ENCODE results near the gene FARP1. TPM values are rescaled to one million over a fixed set of nuclear protein-coding genes. Genes with fewer than 3 reads are reported as not detected.

Gene FARP1
- total and polyA plus RNA-seq, 8 donors, result 11.6 to 319 (median 70.3) TPM

- intact Hi-C loops (cut with DNase I; ENCODE audit: low total_unique reads), result no loop called here
- H3K27ac ChIP-seq, result peak overlapping the region in 2 of 5 donors; percentile 72 to 76
- WGBS, 5 donors, result 75 to 89% (median 82%) methylated on average over 15 of the region's 15 CpGs
- peaks cover 14 to 53% (median 33%) of the 10 kb centered on the region in 4 donors for H3K4me1 ChIP-seq
- H3K9me3 ChIP-seq, result no peaks in the 10 kb centered on the region
- no peak overlapping the region for H3K4me3 ChIP-seq
- peaks cover 46 to 89% (median 70%) of the 10 kb centered on the region in 4 donors for H3K36me3 ChIP-seq
- TF ChIP-seq POLR2AphosphoS5 (IDR thresholded peaks at IDR 0.05), result no peak
- no peak for TF ChIP-seq EP300 (IDR thresholded peaks at IDR 0.05)
- TF ChIP-seq POLR2A (IDR thresholded peaks at IDR 0.05), result no peak
- no peak for TF ChIP-seq CTCF (IDR thresholded peaks at IDR 0.05)
- no peak for DNase-seq
- H3K27me3 ChIP-seq, result no peaks in the 10 kb centered on the region
Observed at GRCh38 chr13:98452851-98453843, 310.3 kb downstream of the FARP1 start.

- Histone ChIP-seq H3K4me1 (peaks cover 14 to 57% (median 38%) of the 10 kb centered on the region in 4 donors), H3K27me3 (no peaks in the 10 kb centered on the region), H3K36me3 (peaks cover 46 to 89% (median 72%) of the 10 kb centered on the region in 4 donors), H3K4me3 (no peak overlapping the region), H3K27ac (peak overlapping the region; percentile 43 to 76 (median 72)), H3K9me3 (no peaks in the 10 kb centered on the region)
- peak in 1 of 2 donors; percentile 67 for DNase-seq
- TF ChIP-seq EP300 (IDR thresholded peaks at IDR 0.05) (no peak), POLR2AphosphoS5 (IDR thresholded peaks at IDR 0.05) (peak in 2 of 3 donors; percentile 64 to 71), POLR2A (IDR thresholded peaks at IDR 0.05) (no peak)
- WGBS, 5 donors, result 16 to 37% (median 26%) methylated on average over 7 of the region's 7 CpGs
- intact Hi-C loops (cut with DNase I; ENCODE audit: low total_unique reads), result no loop called here
Observed at GRCh38 chr13:98454389-98454881, 311.5 kb downstream of the FARP1 start.

GRCh38 chr13:98456413-98456845 is 313.5 kb downstream of the FARP1 start:
- DNase-seq, result peak in 1 of 2 donors; percentile 43
- no peak for TF ChIP-seq EP300 (IDR thresholded peaks at IDR 0.05)
- TF ChIP-seq CTCF (IDR thresholded peaks at IDR 0.05), result no peak
- no peak for TF ChIP-seq POLR2AphosphoS5 (IDR thresholded peaks at IDR 0.05)
- no peak for TF ChIP-seq POLR2A (IDR thresholded peaks at IDR 0.05)
- H3K27me3 ChIP-seq, result no peaks in the 10 kb centered on the region
- 85 to 91% (median 89%) methylated on average over 6 of the region's 6 CpGs for WGBS, 5 donors
- H3K27ac ChIP-seq, result peak overlapping the region in 2 of 5 donors; percentile 72 to 76
- intact Hi-C loops (cut with DNase I; ENCODE audit: low total_unique reads), result no loop called here
- peaks cover 12 to 37% (median 24%) of the 10 kb centered on the region in 4 donors for H3K4me1 ChIP-seq
- H3K9me3 ChIP-seq, result no peaks in the 10 kb centered on the region
- no peak overlapping the region for H3K4me3 ChIP-seq
- H3K36me3 ChIP-seq, result peaks cover 56 to 91% (median 83%) of the 10 kb centered on the region in 4 donors

GRCh38 chr13:98457053-98457452 is 314.2 kb downstream of the FARP1 start:
- H3K9me3 ChIP-seq, result no peaks in the 10 kb centered on the region
- 93 to 98% (median 94%) methylated on average over 10 to 13 of the region's 13 CpGs for WGBS, 5 donors
- no peak for DNase-seq
- no peak overlapping the region for H3K4me3 ChIP-seq
- peaks cover 57 to 91% (median 83%) of the 10 kb centered on the region in 4 donors for H3K36me3 ChIP-seq
- peak overlapping the region in 1 of 5 donors; percentile 44 for H3K27ac ChIP-seq
- intact Hi-C loops (cut with DNase I; ENCODE audit: low total_unique reads), result no loop called here
- H3K27me3 ChIP-seq, result no peaks in the 10 kb centered on the region
- peaks cover 12 to 30% (median 21%) of the 10 kb centered on the region in 4 donors for H3K4me1 ChIP-seq
- TF ChIP-seq EP300 (IDR thresholded peaks at IDR 0.05), result no peak
- no peak for TF ChIP-seq CTCF (IDR thresholded peaks at IDR 0.05)
- TF ChIP-seq POLR2AphosphoS5 (IDR thresholded peaks at IDR 0.05), result no peak
- no peak for TF ChIP-seq POLR2A (IDR thresholded peaks at IDR 0.05)
